ENCODE data around the gene SLC35B4.

The SLC35B4 gene

GRCh38 chr7:134278502-134279153 lies 38.1 kb downstream of the SLC35B4 start:
- Histone ChIP-seq H3K27ac (ENCODE audit: low read length) (no peak overlapping the region), H3K4me1 (ENCODE audit: control insufficient read depth, insufficient read depth, low read length) (no peaks in the 10 kb centered on the region), H3K36me3 (ENCODE audit: control insufficient read depth in 2 of 2, insufficient read depth in 2 of 2, low read length in 2 of 2) (no peaks in the 10 kb centered on the region), H3K4me3 (ENCODE audit: low read length in 2 of 2) (no peak overlapping the region), H3K9me3 (ENCODE audit: control insufficient read depth in 2 of 2, low read length in 2 of 2) (no peaks in the 10 kb centered on the region), H3K9ac (ENCODE audit: low read length in 2 of 2) (no peak overlapping the region), H3K27me3 (ENCODE audit: control insufficient read depth in 1 of 2, insufficient read depth in 2 of 2, low read length in 2 of 2) (peaks cover 0 to 9% of the 10 kb centered on the region in 2 donors)

- Histone ChIP-seq H3K27me3 (ENCODE audit: control insufficient read depth in 1 of 2, insufficient read depth in 2 of 2, low read length in 2 of 2) (peaks cover 0 to 3% of the 10 kb centered on the region in 2 donors), H3K36me3 (ENCODE audit: control insufficient read depth in 2 of 2, insufficient read depth in 2 of 2, low read length in 2 of 2) (no peaks in the 10 kb centered on the region)
These were observed 39.8 kb downstream of the SLC35B4 start for GRCh38 chr7:134276951-134277350.

GRCh38 chr7:134262322-134262721 lies 54.4 kb downstream of the SLC35B4 start:
- no peak overlapping the region for H3K27ac ChIP-seq (ENCODE audit: low read length)
- H3K4me1 ChIP-seq (ENCODE audit: control insufficient read depth, insufficient read depth, low read length): no peaks in the 10 kb centered on the region
- H3K9ac ChIP-seq (ENCODE audit: low read length in 2 of 2): no peak overlapping the region
- no peak overlapping the region for H3K4me3 ChIP-seq (ENCODE audit: low read length in 2 of 2)
- H3K36me3 ChIP-seq (ENCODE audit: control insufficient read depth in 2 of 2, insufficient read depth in 2 of 2, low read length in 2 of 2): no peaks in the 10 kb centered on the region
- no peaks in the 10 kb centered on the region for H3K9me3 ChIP-seq (ENCODE audit: control insufficient read depth in 2 of 2, low read length in 2 of 2)
- H3K27me3 ChIP-seq (ENCODE audit: control insufficient read depth in 1 of 2, insufficient read depth in 2 of 2, low read length in 2 of 2): no peaks in the 10 kb centered on the region

More at GRCh38 chr7:134276951-134277350, 39.8 kb downstream of the SLC35B4 start:
- Histone ChIP-seq H3K4me3 (ENCODE audit: low read length in 2 of 2) (no peak overlapping the region), H3K4me1 (ENCODE audit: control insufficient read depth, insufficient read depth, low read length) (no peaks in the 10 kb centered on the region), H3K9me3 (ENCODE audit: control insufficient read depth in 2 of 2, low read length in 2 of 2) (no peaks in the 10 kb centered on the region), H3K27ac (ENCODE audit: low read length) (no peak overlapping the region), H3K9ac (ENCODE audit: low read length in 2 of 2) (no peak overlapping the region)

GRCh38 chr7:134255814-134256213 lies 60.9 kb downstream of the SLC35B4 start:
- Histone ChIP-seq H3K27ac (ENCODE audit: low read length) (no peak overlapping the region), H3K4me1 (ENCODE audit: control insufficient read depth, insufficient read depth, low read length) (no peaks in the 10 kb centered on the region), H3K9me3 (ENCODE audit: control insufficient read depth in 2 of 2, low read length in 2 of 2) (no peaks in the 10 kb centered on the region), H3K4me3 (ENCODE audit: low read length in 2 of 2) (no peak overlapping the region), H3K27me3 (ENCODE audit: control insufficient read depth in 1 of 2, insufficient read depth in 2 of 2, low read length in 2 of 2) (no peaks in the 10 kb centered on the region), H3K9ac (ENCODE audit: low read length in 2 of 2) (no peak overlapping the region), H3K36me3 (ENCODE audit: control insufficient read depth in 2 of 2, insufficient read depth in 2 of 2, low read length in 2 of 2) (no peaks in the 10 kb centered on the region)

GRCh38 chr7:134254311-134254710 lies 62.4 kb downstream of the SLC35B4 start:
- Histone ChIP-seq H3K27me3 (ENCODE audit: control insufficient read depth in 1 of 2, insufficient read depth in 2 of 2, low read length in 2 of 2) (no peaks in the 10 kb centered on the region), H3K27ac (ENCODE audit: low read length) (no peak overlapping the region), H3K4me1 (ENCODE audit: control insufficient read depth, insufficient read depth, low read length) (no peaks in the 10 kb centered on the region), H3K36me3 (ENCODE audit: control insufficient read depth in 2 of 2, insufficient read depth in 2 of 2, low read length in 2 of 2) (no peaks in the 10 kb centered on the region), H3K9ac (ENCODE audit: low read length in 2 of 2) (no peak overlapping the region), H3K4me3 (ENCODE audit: low read length in 2 of 2) (no peak overlapping the region), H3K9me3 (ENCODE audit: control insufficient read depth in 2 of 2, low read length in 2 of 2) (no peaks in the 10 kb centered on the region)

GRCh38 chr7:134248196-134248595 lies 68.5 kb downstream of the SLC35B4 start:
- Histone ChIP-seq H3K27ac (ENCODE audit: low read length) (no peak overlapping the region), H3K36me3 (ENCODE audit: control insufficient read depth in 2 of 2, insufficient read depth in 2 of 2, low read length in 2 of 2) (no peaks in the 10 kb centered on the region)

GRCh38 chr7:134246761-134247160 lies 70.0 kb downstream of the SLC35B4 start:
- H3K27ac ChIP-seq (ENCODE audit: low read length): no peak overlapping the region
- H3K36me3 ChIP-seq (ENCODE audit: control insufficient read depth in 2 of 2, insufficient read depth in 2 of 2, low read length in 2 of 2): no peaks in the 10 kb centered on the region
- H3K4me3 ChIP-seq (ENCODE audit: low read length in 2 of 2): no peak overlapping the region
- H3K27me3 ChIP-seq (ENCODE audit: control insufficient read depth in 1 of 2, insufficient read depth in 2 of 2, low read length in 2 of 2): no peaks in the 10 kb centered on the region
- H3K9ac ChIP-seq (ENCODE audit: low read length in 2 of 2): no peak overlapping the region
- H3K4me1 ChIP-seq (ENCODE audit: control insufficient read depth, insufficient read depth, low read length): no peaks in the 10 kb centered on the region
- H3K9me3 ChIP-seq (ENCODE audit: control insufficient read depth in 2 of 2, low read length in 2 of 2): no peaks in the 10 kb centered on the region

More at GRCh38 chr7:134248196-134248595, 68.5 kb downstream of the SLC35B4 start:
- Histone ChIP-seq H3K9ac (ENCODE audit: low read length in 2 of 2) (no peak overlapping the region), H3K4me1 (ENCODE audit: control insufficient read depth, insufficient read depth, low read length) (no peaks in the 10 kb centered on the region), H3K9me3 (ENCODE audit: control insufficient read depth in 2 of 2, low read length in 2 of 2) (no peaks in the 10 kb centered on the region), H3K27me3 (ENCODE audit: control insufficient read depth in 1 of 2, insufficient read depth in 2 of 2, low read length in 2 of 2) (no peaks in the 10 kb centered on the region), H3K4me3 (ENCODE audit: low read length in 2 of 2) (no peak overlapping the region)

GRCh38 chr7:134246347-134246746 lies 70.4 kb downstream of the SLC35B4 start:
- H3K4me1 ChIP-seq (ENCODE audit: control insufficient read depth, insufficient read depth, low read length): no peaks in the 10 kb centered on the region

GRCh38 chr7:134245253-134245652 lies 71.5 kb downstream of the SLC35B4 start:
- H3K36me3 ChIP-seq (ENCODE audit: control insufficient read depth in 2 of 2, insufficient read depth in 2 of 2, low read length in 2 of 2): no peaks in the 10 kb centered on the region
- H3K27me3 ChIP-seq (ENCODE audit: control insufficient read depth in 1 of 2, insufficient read depth in 2 of 2, low read length in 2 of 2): no peaks in the 10 kb centered on the region
- H3K9me3 ChIP-seq (ENCODE audit: control insufficient read depth in 2 of 2, low read length in 2 of 2): no peaks in the 10 kb centered on the region
- H3K4me1 ChIP-seq (ENCODE audit: control insufficient read depth, insufficient read depth, low read length): no peaks in the 10 kb centered on the region
- no peak overlapping the region for H3K27ac ChIP-seq (ENCODE audit: low read length)
- no peak overlapping the region for H3K9ac ChIP-seq (ENCODE audit: low read length in 2 of 2)
- H3K4me3 ChIP-seq (ENCODE audit: low read length in 2 of 2): no peak overlapping the region

More at GRCh38 chr7:134246347-134246746, 70.4 kb downstream of the SLC35B4 start:
- Histone ChIP-seq H3K36me3 (ENCODE audit: control insufficient read depth in 2 of 2, insufficient read depth in 2 of 2, low read length in 2 of 2) (no peaks in the 10 kb centered on the region), H3K9ac (ENCODE audit: low read length in 2 of 2) (no peak overlapping the region), H3K27ac (ENCODE audit: low read length) (no peak overlapping the region), H3K27me3 (ENCODE audit: control insufficient read depth in 1 of 2, insufficient read depth in 2 of 2, low read length in 2 of 2) (no peaks in the 10 kb centered on the region), H3K4me3 (ENCODE audit: low read length in 2 of 2) (no peak overlapping the region), H3K9me3 (ENCODE audit: control insufficient read depth in 2 of 2, low read length in 2 of 2) (no peaks in the 10 kb centered on the region)

Measured in stomach smooth muscle (tissue), 2 donors.